GM18505 (cell line): ENCODE results near the gene DSTYK.

Experiments
- ATAC-seq: cut with Tn5 transposase; IDR thresholded peaks from one replicate; pipeline ENCODE4 v1.9.1; 2021; ENCODE audit not compliant: unreplicated experiment
- POLR2A ChIP-seq: IDR thresholded peaks from 4 replicates; pipeline ENCODE4 v1.6.1; 2011; ENCODE audit warnings: borderline replicate concordance; ENCODE audit not compliant: insufficient read depth, insufficient read length; ENCODE audit errors: extremely low read depth

Gene DSTYK

GRCh38 chr1:205216588-205216987 lies 5.1 kb upstream of the DSTYK start:
- TF ChIP-seq POLR2A: no peak
- ATAC-seq: no peak

GRCh38 chr1:205214756-205215155 lies 3.3 kb upstream of the DSTYK start:
- TF ChIP-seq POLR2A: no peak
- no peak for ATAC-seq

- TF ChIP-seq POLR2A: no peak
- ATAC-seq: peak; percentile 31
These were observed 486 bp upstream of the DSTYK start for GRCh38 chr1:205211839-205212536.

GRCh38 chr1:205210756-205211168 lies 740 bp downstream of the DSTYK start:
- peak; percentile 26 for ATAC-seq
- no peak for TF ChIP-seq POLR2A

- no peak for ATAC-seq
- TF ChIP-seq POLR2A: no peak
These were observed 2.7 kb downstream of the DSTYK start for GRCh38 chr1:205208811-205209210.

- no peak for ATAC-seq
- TF ChIP-seq POLR2A: no peak
These were observed 6.4 kb downstream of the DSTYK start for GRCh38 chr1:205205055-205205454.

- ATAC-seq: no peak
- TF ChIP-seq POLR2A: no peak
These were observed 7.0 kb downstream of the DSTYK start for GRCh38 chr1:205204552-205204951.

- no peak for TF ChIP-seq POLR2A
- no peak for ATAC-seq
These were observed 11.6 kb downstream of the DSTYK start for GRCh38 chr1:205199931-205200299.

GRCh38 chr1:205199090-205199930 lies 12.2 kb downstream of the DSTYK start:
- TF ChIP-seq POLR2A: no peak

GRCh38 chr1:205192287-205192686 lies 19.2 kb downstream of the DSTYK start:
- no peak for ATAC-seq
- TF ChIP-seq POLR2A: no peak

More at GRCh38 chr1:205199090-205199930, 12.2 kb downstream of the DSTYK start:
- no peak for ATAC-seq

- ATAC-seq: no peak
- TF ChIP-seq POLR2A: no peak
These were observed 19.9 kb downstream of the DSTYK start for GRCh38 chr1:205191622-205192021.

- ATAC-seq: no peak
- no peak for TF ChIP-seq POLR2A
These were observed 20.5 kb downstream of the DSTYK start for GRCh38 chr1:205190845-205191577.

- ATAC-seq: no peak
- no peak for TF ChIP-seq POLR2A
These were observed 22.4 kb downstream of the DSTYK start for GRCh38 chr1:205189131-205189530.

- no peak for TF ChIP-seq POLR2A
- no peak for ATAC-seq
These were observed 22.9 kb downstream of the DSTYK start for GRCh38 chr1:205188596-205188995.

- no peak for TF ChIP-seq POLR2A
- ATAC-seq: no peak
These were observed 23.4 kb downstream of the DSTYK start for GRCh38 chr1:205188098-205188497.
